ENCODE data around the gene RP9. TPM values are rescaled to one million over a fixed set of nuclear protein-coding genes. Genes with fewer than 3 reads are reported as not detected.

Gene RP9
- total RNA-seq, 4 donors from 2014 or later, result 6.5 to 16.9 (median 9.3) TPM

- no peaks in the 10 kb centered on the region for H3K27me3 ChIP-seq
- H3K36me3 ChIP-seq, result peaks cover 36% of the 10 kb centered on the region
- no peak overlapping the region for H3K4me3 ChIP-seq
- no peak overlapping the region for H3K27ac ChIP-seq
- H3K4me1 ChIP-seq, result no peaks in the 10 kb centered on the region
- H3K9me3 ChIP-seq, result no peaks in the 10 kb centered on the region
- no peak for DNase-seq (ENCODE audit: low spot score in 2 of 2)
- no peak for TF ChIP-seq EP300 (IDR thresholded peaks at IDR 0.05)
- TF ChIP-seq POLR2A (IDR thresholded peaks at IDR 0.05), result no peak
- no peak for TF ChIP-seq POLR2AphosphoS5 (IDR thresholded peaks at IDR 0.05)
- TF ChIP-seq CTCF (IDR thresholded peaks at IDR 0.05), result no peak
- 81% methylated on average over 5 of the region's 5 CpGs for WGBS
Observed at GRCh38 chr7:33091641-33092191, 17.5 kb downstream of the RP9 start.

GRCh38 chr7:33091111-33091531, 18.1 kb downstream of the RP9 start:
- peaks cover 31% of the 10 kb centered on the region for H3K36me3 ChIP-seq
- H3K27me3 ChIP-seq, result no peaks in the 10 kb centered on the region
- H3K9me3 ChIP-seq, result no peaks in the 10 kb centered on the region
- H3K27ac ChIP-seq, result no peak overlapping the region
- DNase-seq (ENCODE audit: low spot score in 2 of 2), result no peak
- H3K4me1 ChIP-seq, result no peaks in the 10 kb centered on the region
- 84% methylated on average over 4 of the region's 4 CpGs for WGBS
- H3K4me3 ChIP-seq, result no peak overlapping the region
- TF ChIP-seq EP300 (IDR thresholded peaks at IDR 0.05), result no peak
- no peak for TF ChIP-seq POLR2AphosphoS5 (IDR thresholded peaks at IDR 0.05)
- TF ChIP-seq POLR2A (IDR thresholded peaks at IDR 0.05), result no peak
- TF ChIP-seq CTCF (IDR thresholded peaks at IDR 0.05), result no peak

GRCh38 chr7:33089142-33089541, 20.1 kb downstream of the RP9 start:
- no peaks in the 10 kb centered on the region for H3K4me1 ChIP-seq
- H3K4me3 ChIP-seq, result no peak overlapping the region
- H3K27ac ChIP-seq, result no peak overlapping the region
- H3K36me3 ChIP-seq, result peaks cover 13% of the 10 kb centered on the region
- no peaks in the 10 kb centered on the region for H3K27me3 ChIP-seq
- DNase-seq (ENCODE audit: low spot score in 2 of 2), result no peak
- WGBS, result 93% methylated on average over 7 of the region's 7 CpGs
- TF ChIP-seq POLR2A (IDR thresholded peaks at IDR 0.05), result no peak
- no peak for TF ChIP-seq POLR2AphosphoS5 (IDR thresholded peaks at IDR 0.05)
- TF ChIP-seq EP300 (IDR thresholded peaks at IDR 0.05), result no peak
- no peaks in the 10 kb centered on the region for H3K9me3 ChIP-seq

GRCh38 chr7:33087858-33088257, 21.3 kb downstream of the RP9 start:
- 84% methylated on average over 2 of the region's 2 CpGs for WGBS
- no peaks in the 10 kb centered on the region for H3K4me1 ChIP-seq
- H3K27me3 ChIP-seq, result no peaks in the 10 kb centered on the region
- H3K27ac ChIP-seq, result no peak overlapping the region
- TF ChIP-seq CTCF (IDR thresholded peaks at IDR 0.05), result no peak
- no peak for TF ChIP-seq EP300 (IDR thresholded peaks at IDR 0.05)
- no peak for TF ChIP-seq POLR2A (IDR thresholded peaks at IDR 0.05)
- no peak for TF ChIP-seq POLR2AphosphoS5 (IDR thresholded peaks at IDR 0.05)
- no peak overlapping the region for H3K4me3 ChIP-seq
- no peaks in the 10 kb centered on the region for H3K9me3 ChIP-seq
- no peak for DNase-seq (ENCODE audit: low spot score in 2 of 2)
- H3K36me3 ChIP-seq, result peaks cover under 1% of the 10 kb centered on the region

- DNase-seq (ENCODE audit: low spot score in 2 of 2), result no peak
- no peaks in the 10 kb centered on the region for H3K27me3 ChIP-seq
- H3K36me3 ChIP-seq, result no peaks in the 10 kb centered on the region
- TF ChIP-seq EP300 (IDR thresholded peaks at IDR 0.05), result no peak
- no peak for TF ChIP-seq POLR2A (IDR thresholded peaks at IDR 0.05)
- no peak for TF ChIP-seq CTCF (IDR thresholded peaks at IDR 0.05)
- no peak for TF ChIP-seq POLR2AphosphoS5 (IDR thresholded peaks at IDR 0.05)
- no peak overlapping the region for H3K27ac ChIP-seq
- no peaks in the 10 kb centered on the region for H3K9me3 ChIP-seq
- no peaks in the 10 kb centered on the region for H3K4me1 ChIP-seq
- H3K4me3 ChIP-seq, result no peak overlapping the region
- WGBS, result 19% methylated on average over 2 of the region's 2 CpGs
Observed at GRCh38 chr7:33087356-33087755, 21.8 kb downstream of the RP9 start.
